NCI-H345 (cell line): ENCODE data around the gene CNPY3.

Experiments used
- DNase-seq: peaks from one replicate; lab custom pipeline; 2025; lab: John Stamatoyannopoulos, UW

The CNPY3 gene

DNA sequence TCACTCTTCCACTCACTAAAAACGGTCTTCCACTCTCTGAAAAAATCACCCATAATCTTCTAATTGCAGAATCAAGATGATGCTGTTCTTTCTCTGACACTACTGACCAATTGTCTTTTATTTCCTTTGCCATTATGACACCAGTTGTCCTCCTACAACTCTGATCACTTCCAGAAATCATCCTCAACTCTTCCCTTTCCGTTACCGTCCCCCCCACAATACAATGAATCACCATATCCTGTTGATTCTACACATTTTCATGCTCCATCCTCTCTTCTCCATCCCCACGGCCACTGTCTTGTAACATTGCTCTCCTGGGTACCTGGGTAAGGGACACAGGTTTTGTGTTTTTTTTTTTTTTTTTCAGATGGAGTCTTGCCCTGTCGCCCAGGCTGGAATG, 52.6 kb downstream of the CNPY3 start:
- DNase-seq, result no peak

- peak; percentile 99 for DNase-seq
These were observed 55.0 kb downstream of the CNPY3 start, which contains the start of gene PPP2R5D for GRCh38 chr6:42984001-42984923. Gene PPP2R5D (plus strand): TSS chr6:42984570. CDS start chr6:42984678, 108 bp downstream.

- DNase-seq, result no peak
These were observed 55.7 kb downstream of the CNPY3 start for GRCh38 chr6:42984924-42985475.

- DNase-seq, result no peak
These were observed 58.5 kb downstream of the CNPY3 start for GRCh38 chr6:42987533-42988451.

- no peak for DNase-seq
These were observed 59.3 kb downstream of the CNPY3 start for GRCh38 chr6:42988486-42989020.
